Gastrocnemius medialis (tissue), 4 donors: ENCODE measurements around the gene MYPOP.
"Not testable (repeated sequence)": the region's sequence is repeated elsewhere in the genome, so short reads cannot be mapped to it uniquely, and the experiment has no call there.

Source experiments
- POLR2A ChIP-seq, 2 donors: fragments of 450-650 bp; IDR thresholded peaks; one replicate each; pipeline ENCODE4 v1.6.1; 2017; ENCODE audit warnings: antibody characterized with exemption in 2 of 2, mild to moderate bottlenecking in 2 of 2, moderate library complexity in 2 of 2
- TF ChIP-seq, protein P1 (sequence below), 5 experiments: fragments of 450-650 bp in 3 of 5; fragments of 200-600 bp in 2 of 5; sonication (generic) in 2 of 5; IDR thresholded peaks in 4 of 5; conservative IDR thresholded peaks in 1 of 5; 1 replicate in 4 of 5; 2 replicates in 1 of 5; pipeline ENCODE4 v1.5.1; 2016 to 2019; ENCODE audit warnings: antibody characterized with exemption in 5 of 5, mild to moderate bottlenecking in 3 of 5, moderate library complexity in 3 of 5

DNA sequence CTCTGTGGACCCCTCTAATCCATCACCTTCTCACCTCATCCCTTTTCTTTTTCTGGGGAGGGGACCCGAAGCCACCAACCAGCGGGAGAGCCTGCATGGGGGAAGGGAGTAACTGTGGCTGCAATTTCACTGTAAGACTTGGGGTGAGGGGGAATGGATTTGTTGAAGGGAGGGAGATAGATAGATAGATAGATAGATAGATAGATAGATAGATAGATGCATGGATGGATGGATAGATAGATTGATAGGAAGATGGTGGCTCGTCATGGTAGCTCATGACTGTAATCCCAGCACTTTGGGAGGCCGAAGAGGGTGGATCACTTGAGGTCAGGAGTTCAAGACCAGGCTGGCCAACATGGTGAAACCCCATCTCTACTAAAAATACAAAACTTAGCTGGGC is 35.2 kb downstream of the MYPOP start:
- TF ChIP-seq, protein P1, sequence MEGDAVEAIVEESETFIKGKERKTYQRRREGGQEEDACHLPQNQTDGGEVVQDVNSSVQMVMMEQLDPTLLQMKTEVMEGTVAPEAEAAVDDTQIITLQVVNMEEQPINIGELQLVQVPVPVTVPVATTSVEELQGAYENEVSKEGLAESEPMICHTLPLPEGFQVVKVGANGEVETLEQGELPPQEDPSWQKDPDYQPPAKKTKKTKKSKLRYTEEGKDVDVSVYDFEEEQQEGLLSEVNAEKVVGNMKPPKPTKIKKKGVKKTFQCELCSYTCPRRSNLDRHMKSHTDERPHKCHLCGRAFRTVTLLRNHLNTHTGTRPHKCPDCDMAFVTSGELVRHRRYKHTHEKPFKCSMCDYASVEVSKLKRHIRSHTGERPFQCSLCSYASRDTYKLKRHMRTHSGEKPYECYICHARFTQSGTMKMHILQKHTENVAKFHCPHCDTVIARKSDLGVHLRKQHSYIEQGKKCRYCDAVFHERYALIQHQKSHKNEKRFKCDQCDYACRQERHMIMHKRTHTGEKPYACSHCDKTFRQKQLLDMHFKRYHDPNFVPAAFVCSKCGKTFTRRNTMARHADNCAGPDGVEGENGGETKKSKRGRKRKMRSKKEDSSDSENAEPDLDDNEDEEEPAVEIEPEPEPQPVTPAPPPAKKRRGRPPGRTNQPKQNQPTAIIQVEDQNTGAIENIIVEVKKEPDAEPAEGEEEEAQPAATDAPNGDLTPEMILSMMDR (IDR thresholded peaks at IDR 0.05 in 4 of 5, conservative IDR thresholded peaks at IDR 0.05 in 1 of 5), result not testable (repeated sequence)
- not testable (repeated sequence) for TF ChIP-seq POLR2A (IDR thresholded peaks at IDR 0.05)
